Psoas muscle (tissue), 8 donors: Measurements from ENCODE around the gene ACTL9. TPM values are rescaled to one million over a fixed set of nuclear protein-coding genes. Genes with fewer than 3 reads are reported as not detected.

ENCODE experiments used
- ATAC-seq, 4 donors: fragments of 200-7000 bp; cut with Tn5 transposase; one replicate each; pipeline ENCODE4 v1.9.1; 2020; ENCODE audit warnings: moderate library complexity in 3 of 4, mild to moderate bottlenecking in 2 of 4
- DNase-seq, 2 donors: peaks; one replicate each; pipeline ENCODE4 v3.0.0-alpha.2; 2020
- H3K27ac ChIP-seq: fragments of 200-600 bp; one replicate; pipeline ENCODE4 v1.8.0; 2022
- H3K27me3 ChIP-seq, 3 donors: fragments of 200-600 bp in 1 of 3; one replicate each; pipeline versions ENCODE4 v1.6.1 to v1.8.0; 2013 to 2022; ENCODE audit warnings: low read length in 2 of 3, mild to moderate bottlenecking in 2 of 3, moderate library complexity in 1 of 3; ENCODE audit not compliant: insufficient read depth in 3 of 3
- H3K36me3 ChIP-seq, 2 donors: fragments of 200-600 bp in 1 of 2; one replicate each; pipeline versions ENCODE4 v1.6.1 to v1.8.0; 2013 to 2022; ENCODE audit warnings: low read depth in 1 of 2, mild to moderate bottlenecking in 1 of 2, moderate library complexity in 1 of 2; ENCODE audit not compliant: insufficient read depth in 1 of 2
- H3K4me1 ChIP-seq: fragments of 200-600 bp; one replicate; pipeline ENCODE4 v1.8.0; 2022
- H3K4me3 ChIP-seq: fragments of 200-600 bp; one replicate; pipeline ENCODE4 v1.8.0; 2022; ENCODE audit warnings: mild to moderate bottlenecking
- H3K9me3 ChIP-seq: fragments of 200-600 bp; one replicate; pipeline ENCODE4 v1.8.0; 2022
- WGBS, 3 donors: extraction: QIAGEN DNeasy Blood & Tissue Kit; methylation state at CpG; one replicate each; pipeline versions ENCODE4 v1.1.6 to v1.1.7; 2013; 5-methylcytosine and 5-hydroxymethylcytosine counted together
- intact Hi-C, 2 donors: fragments of 100-400 bp; cut with DNase I; formaldehyde crosslinking; loops; one replicate each; pipeline versions ENCODE4 v1.11.0 to v1.14.2; 2022
- polyA plus RNA-seq, 3 donors: library from polyadenylated mRNA; stranded (reverse); fragments of 200-250 nt; gene quantifications; one replicate each; pipeline ENCODE4 v1.2.3, GENCODE V29; 2013
- total RNA-seq, 4 donors: library from RNA; stranded (reverse); fragmentation: NEBNext Ultra II Directional in 2 of 4; extraction: Animal tissue kit (Norgen Biotek cat#: 25700) in 2 of 4; gene quantifications; one replicate each; pipeline versions ENCODE4 v1.2.1 to v1.2.4, GENCODE V29; 2021 to 2023
- TF ChIP-seq, protein P1 (sequence below): fragments of 200-600 bp; IDR thresholded peaks from one replicate; pipeline ENCODE4 v1.8.0; 2022; ENCODE audit warnings: antibody characterized with exemption
- donor health status: healthy with polysubstance abuse.
- donor health status: DM: no; HTN: no; CAD: no; lungs with moderate emphysema.
- donor health status: Bipolar disorder and iron deficiency.
- donor health status: healthy.
- donor health status: DM: yes; HTN: yes; CAD: no.
- donor health status: DM: no; HTN: no; CAD: no.
- donor health status: DM: no; HTN: no; CAD: no.
- donor health status: DM: yes; HTN: yes; CAD: no.

The ACTL9 gene
- total and polyA plus RNA-seq, 7 donors = not detected

DNA sequence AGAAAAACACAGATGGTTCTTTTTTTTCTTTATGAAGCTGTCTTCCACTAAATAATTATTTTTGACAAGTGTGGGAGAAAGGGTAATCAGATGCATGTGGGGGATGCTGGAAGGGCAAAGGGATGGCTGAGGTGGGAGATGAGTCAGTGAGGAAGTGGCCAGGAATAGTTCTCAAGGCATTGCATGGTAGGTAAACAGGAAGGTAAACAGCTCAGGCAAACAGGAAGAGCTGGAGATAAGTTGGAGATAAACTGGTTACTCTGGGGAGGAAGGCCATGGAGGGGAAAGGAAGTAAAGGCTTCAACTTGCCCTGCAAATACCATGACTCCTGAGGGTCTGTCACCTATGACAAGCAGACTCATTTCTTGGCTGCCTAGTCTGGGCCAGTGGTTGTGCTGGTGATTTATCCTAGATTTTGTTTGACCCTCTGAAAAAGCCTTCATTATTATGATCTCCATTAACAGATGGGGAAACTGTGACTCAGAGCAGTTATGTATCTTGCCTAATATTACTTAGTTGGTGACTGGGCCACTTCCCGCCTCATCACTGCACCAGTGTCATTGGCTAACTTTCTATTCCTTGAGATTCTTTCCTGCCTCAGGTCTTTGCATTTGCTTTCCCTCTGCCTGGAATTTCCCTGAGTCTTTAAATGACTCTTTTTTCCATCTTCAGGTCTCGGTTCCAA, 17.1 kb downstream of the ACTL9 start:
- 69 to 72% (median 71%) methylated on average over 2 of the region's 2 CpGs for WGBS, 3 donors
- intact Hi-C loops = no loop called here

DNA sequence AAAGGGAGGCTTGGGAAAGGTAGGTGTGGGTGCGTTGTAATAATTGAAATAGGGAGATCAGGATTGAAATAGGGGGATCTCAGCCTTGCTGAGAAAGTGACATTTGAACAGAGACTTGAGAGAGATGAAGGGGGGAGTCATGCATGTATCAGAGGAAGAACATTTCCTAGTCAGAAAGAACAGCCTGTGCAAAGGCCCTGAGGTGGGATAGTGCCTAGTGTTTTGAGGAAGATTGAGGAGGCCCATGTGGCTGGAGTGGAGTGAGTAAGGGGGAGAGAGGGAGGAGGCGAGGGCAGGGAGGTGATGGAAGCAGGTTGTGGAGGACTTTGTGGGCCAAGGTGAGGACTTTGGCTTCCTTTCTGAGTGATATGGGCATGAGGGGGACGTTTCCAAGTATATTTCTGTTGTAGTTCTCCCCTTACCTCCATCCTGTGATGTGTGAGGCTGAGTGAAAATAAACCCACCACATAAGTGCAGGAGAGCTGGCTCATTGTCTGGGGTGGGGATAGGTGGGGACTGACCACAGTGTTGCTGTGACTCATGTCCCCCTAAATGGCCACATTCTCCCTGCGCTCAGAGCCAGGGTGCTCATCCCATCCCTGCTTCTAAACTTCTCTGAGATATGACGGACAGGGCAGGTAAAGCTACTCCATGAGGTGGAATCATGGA, 17.8 kb downstream of the ACTL9 start:
- WGBS, 3 donors = 68 to 73% (median 71%) methylated on average over 5 of the region's 5 CpGs
- TF ChIP-seq, protein P1, sequence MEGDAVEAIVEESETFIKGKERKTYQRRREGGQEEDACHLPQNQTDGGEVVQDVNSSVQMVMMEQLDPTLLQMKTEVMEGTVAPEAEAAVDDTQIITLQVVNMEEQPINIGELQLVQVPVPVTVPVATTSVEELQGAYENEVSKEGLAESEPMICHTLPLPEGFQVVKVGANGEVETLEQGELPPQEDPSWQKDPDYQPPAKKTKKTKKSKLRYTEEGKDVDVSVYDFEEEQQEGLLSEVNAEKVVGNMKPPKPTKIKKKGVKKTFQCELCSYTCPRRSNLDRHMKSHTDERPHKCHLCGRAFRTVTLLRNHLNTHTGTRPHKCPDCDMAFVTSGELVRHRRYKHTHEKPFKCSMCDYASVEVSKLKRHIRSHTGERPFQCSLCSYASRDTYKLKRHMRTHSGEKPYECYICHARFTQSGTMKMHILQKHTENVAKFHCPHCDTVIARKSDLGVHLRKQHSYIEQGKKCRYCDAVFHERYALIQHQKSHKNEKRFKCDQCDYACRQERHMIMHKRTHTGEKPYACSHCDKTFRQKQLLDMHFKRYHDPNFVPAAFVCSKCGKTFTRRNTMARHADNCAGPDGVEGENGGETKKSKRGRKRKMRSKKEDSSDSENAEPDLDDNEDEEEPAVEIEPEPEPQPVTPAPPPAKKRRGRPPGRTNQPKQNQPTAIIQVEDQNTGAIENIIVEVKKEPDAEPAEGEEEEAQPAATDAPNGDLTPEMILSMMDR = no peak
- Histone ChIP-seq H3K36me3 (no peaks in the 10 kb centered on the region), H3K9me3 (no peaks in the 10 kb centered on the region), H3K27me3 (peaks cover 0 to 1% (median 0%) of the 10 kb centered on the region in 3 donors), H3K4me3 (no peak overlapping the region), H3K4me1 (no peaks in the 10 kb centered on the region), H3K27ac (no peak overlapping the region)
- ATAC-seq (no peak), DNase-seq (no peak)
- intact Hi-C loops = no loop called here

More for the DNA sequence above, 17.1 kb downstream of the ACTL9 start:
- Histone ChIP-seq H3K4me1 (no peaks in the 10 kb centered on the region), H3K4me3 (no peak overlapping the region), H3K36me3 (no peaks in the 10 kb centered on the region), H3K9me3 (no peaks in the 10 kb centered on the region), H3K27ac (no peak overlapping the region), H3K27me3 (peaks cover 0 to under 1% (median 0%) of the 10 kb centered on the region in 3 donors)
- TF ChIP-seq, protein P1 = no peak
- DNase-seq (no peak), ATAC-seq (no peak)

- peaks cover 0 to 3% (median 0%) of the 10 kb centered on the region in 3 donors for H3K27me3 ChIP-seq
These were observed 20.3 kb downstream of the ACTL9 start for GRCh38 chr19:8678244-8678807.

GRCh38 chr19:8675066-8675465, 23.5 kb downstream of the ACTL9 start:
- Histone ChIP-seq H3K27ac (no peak overlapping the region), H3K27me3 (peaks cover 0 to 3% (median 0%) of the 10 kb centered on the region in 3 donors), H3K4me1 (no peaks in the 10 kb centered on the region), H3K36me3 (no peaks in the 10 kb centered on the region), H3K4me3 (no peak overlapping the region), H3K9me3 (no peaks in the 10 kb centered on the region)
- intact Hi-C loops = no loop called here
- DNase-seq (no peak), ATAC-seq (no peak)
- TF ChIP-seq, protein P1 = no peak
- 72 to 83% (median 76%) methylated on average over 3 of the region's 3 CpGs for WGBS, 3 donors

More at GRCh38 chr19:8678244-8678807, 20.3 kb downstream of the ACTL9 start:
- Histone ChIP-seq H3K4me1 (no peaks in the 10 kb centered on the region), H3K9me3 (no peaks in the 10 kb centered on the region), H3K27ac (no peak overlapping the region), H3K4me3 (no peak overlapping the region), H3K36me3 (no peaks in the 10 kb centered on the region)
- intact Hi-C loops = no loop called here
- TF ChIP-seq, protein P1 = no peak
- DNase-seq = no peak
- ATAC-seq = no peak
